GM19324 (cell line): ENCODE measurements around the gene HSPD1.

Experiments
- ATAC-seq: cut with Tn5 transposase; IDR thresholded peaks from one replicate; pipeline ENCODE4 v1.9.1; 2021; ENCODE audit warnings: mild to moderate bottlenecking, moderate library complexity; ENCODE audit not compliant: unreplicated experiment, low FRiP score

HSPD1 gene

DNA sequence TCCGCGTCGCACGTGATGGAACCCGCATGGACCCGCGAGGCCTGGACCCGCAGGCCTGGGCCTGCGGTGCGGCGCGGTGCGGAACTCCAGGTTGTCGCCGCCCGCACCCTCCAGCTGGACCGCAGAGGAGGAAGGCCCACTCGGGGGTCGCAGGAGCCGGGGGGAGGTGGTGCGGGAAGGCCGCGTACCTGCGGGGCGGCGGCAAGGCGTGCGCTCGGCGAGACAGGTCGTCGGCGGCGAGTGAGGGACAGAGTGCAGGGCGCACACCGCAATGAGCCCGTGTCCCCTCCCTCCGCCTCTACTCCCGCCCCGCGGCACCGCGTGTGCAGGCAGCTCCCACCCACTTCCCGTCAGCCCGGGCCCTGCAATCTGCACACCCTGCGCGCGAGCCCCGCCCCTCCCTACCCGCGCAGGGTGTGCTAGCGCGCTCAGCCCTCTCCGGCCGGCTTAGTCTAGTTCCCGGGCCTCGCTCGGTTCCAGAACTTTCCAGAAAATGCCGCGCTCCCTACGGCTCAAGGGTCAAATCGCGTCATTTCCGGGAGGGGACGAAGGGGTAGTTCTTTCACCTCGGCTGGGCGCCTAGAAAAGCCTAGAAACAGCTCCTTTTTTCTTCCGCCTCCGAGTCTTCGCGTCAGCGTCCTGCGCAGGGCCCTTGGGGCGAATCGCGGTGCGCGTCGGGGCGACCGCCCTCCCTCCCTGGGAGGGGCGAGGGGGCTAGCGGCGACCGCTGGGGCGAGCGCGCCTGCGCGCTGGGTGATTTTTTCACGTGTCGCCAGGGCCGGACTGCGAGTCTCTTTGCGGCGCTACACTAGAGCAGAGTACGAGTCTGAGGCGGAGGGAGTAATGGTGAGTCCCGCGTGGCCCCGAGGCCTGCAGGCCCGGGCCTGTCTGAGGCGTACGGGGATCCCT lies at the start of gene HSPD1, which contains the start of gene HSPE1:
Gene HSPD1, minus strand, starts transcription at position 247 of the 909 bp plus-strand sequence. CDS start 992 bp downstream, outside the sequence.
Gene HSPE1, plus strand, starts transcription at position 786 of the 909 bp plus-strand sequence. Its CDS starts 58 bp downstream, at position 844.
- peak; percentile 89 for ATAC-seq

GRCh38 chr2:197548582-197548981 lies 48.9 kb upstream of the HSPD1 start:
- ATAC-seq, result no peak

GRCh38 chr2:197547163-197547900 lies 47.7 kb upstream of the HSPD1 start:
- no peak for ATAC-seq

- ATAC-seq, result no peak
Observed at GRCh38 chr2:197543206-197543605, 43.6 kb upstream of the HSPD1 start.

DNA sequence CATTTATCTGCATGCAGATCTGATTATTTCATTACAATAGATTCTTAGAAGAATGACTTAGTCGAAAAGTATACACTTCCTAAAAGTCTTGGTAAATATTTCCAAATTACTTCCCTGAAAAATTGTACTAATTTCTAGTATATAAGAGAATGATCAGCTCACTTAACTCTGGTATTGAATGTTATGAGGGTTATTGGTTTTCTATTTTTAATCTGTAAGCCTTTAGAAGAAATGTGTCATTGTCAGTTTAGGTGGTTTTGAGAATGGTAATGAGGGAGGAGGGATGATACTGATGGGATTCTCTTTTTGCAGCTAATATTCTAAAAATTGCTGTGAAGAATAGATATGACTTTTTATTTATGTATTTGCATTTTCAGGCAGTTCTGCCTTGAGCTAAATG lies 40.1 kb upstream of the HSPD1 start:
- no peak for ATAC-seq

GRCh38 chr2:197538412-197538811 lies 38.8 kb upstream of the HSPD1 start:
- ATAC-seq, result no peak

GRCh38 chr2:197517150-197517549 lies 17.5 kb upstream of the HSPD1 start:
- ATAC-seq, result no peak

DNA sequence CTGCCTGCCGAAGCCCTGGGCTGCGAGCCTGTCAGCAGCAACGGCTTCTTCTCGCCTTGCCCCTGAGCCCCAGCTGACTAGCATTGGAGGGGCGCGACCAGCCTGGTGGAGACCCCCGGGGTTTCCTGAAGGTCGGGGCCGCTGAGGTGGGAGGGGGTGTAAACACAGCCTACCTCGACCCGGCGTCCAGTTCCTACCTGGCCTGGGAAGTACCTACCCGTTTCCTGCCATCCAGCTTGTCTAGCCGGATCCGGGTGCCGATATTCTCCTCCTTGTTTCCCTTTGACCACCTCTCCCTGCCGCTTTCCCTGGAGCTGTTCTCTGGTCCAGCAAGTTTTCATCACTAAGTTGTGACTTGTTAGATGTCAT lies 16.7 kb upstream of the HSPD1 start:
- no peak for ATAC-seq

DNA sequence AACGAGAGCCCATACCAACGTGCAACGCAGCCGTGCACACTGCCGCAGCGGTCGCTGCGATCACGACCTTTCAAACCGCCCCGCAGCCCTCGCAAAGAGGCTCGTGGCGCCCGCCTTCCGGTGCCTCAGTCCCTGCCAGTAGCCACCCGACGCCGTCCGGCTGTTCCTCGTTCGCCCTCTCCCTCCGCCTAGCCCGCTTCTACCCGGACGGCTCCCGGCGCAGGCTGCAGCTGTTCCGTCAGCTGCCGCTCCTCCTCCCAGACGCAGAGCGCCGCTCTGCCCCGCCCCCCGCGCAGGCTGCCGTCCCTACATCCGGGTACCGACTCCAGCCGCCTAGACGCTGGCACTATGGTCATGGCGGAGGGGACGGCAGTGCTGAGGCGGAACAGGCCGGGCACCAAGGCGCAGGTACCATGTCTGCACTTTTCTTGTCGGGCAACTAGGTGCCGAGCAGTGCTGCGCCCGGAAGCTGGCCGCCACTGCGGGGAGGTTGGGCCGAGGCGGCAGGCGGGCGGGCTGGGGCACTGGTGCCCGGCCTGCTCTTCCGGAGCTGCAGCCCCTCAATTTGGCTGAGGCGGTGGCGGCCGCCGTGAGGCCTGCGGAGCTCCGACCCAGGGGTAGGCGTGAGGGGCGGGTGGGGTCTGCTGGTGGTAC lies 16.2 kb upstream of the HSPD1 start, which contains the start of gene MOB4:
Gene MOB4, plus strand, starts transcription at position 328 of the 654 bp plus-strand sequence. Its CDS starts 21 bp downstream, at position 349.
- ATAC-seq, result peak; percentile 97

GRCh38 chr2:197515315-197515738 lies 15.7 kb upstream of the HSPD1 start:
- ATAC-seq, result peak; percentile 13

DNA sequence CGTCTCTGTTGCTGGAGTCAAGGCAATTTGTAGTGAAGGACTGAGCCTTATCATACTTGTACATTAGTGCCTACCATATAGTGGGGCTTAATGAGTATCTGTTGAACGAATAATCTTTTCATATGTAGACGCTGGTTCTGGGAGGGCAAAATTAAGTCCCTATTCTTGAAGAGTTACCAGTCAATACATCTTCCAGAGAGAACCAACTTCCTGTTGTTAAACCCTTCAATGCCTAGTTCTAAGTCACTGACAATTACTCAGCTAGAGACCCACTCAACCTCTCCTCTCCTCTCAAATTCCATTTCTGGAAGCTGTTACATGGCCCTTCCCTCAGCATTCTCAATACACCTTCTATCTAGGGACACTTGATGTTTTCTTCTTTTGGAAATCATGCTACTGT lies 15.1 kb upstream of the HSPD1 start:
- no peak for ATAC-seq

DNA sequence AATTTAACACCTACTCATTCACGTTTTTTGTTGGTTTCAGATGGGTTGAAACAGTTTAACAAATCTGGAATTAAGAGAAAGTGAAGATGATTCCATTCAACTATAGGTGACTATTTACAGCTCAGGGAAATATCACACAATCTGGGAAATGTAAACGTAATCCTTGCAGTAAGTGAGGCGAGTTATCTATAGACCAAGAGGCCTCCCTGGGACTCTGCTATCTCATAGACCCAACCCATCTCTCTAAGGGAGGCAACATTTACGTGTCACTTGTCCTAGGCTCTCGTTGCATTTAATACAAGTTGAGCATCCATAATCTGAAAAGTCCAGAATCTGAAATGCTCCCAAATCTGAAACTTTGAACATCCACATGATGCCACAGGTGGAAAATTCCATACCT lies 14.3 kb upstream of the HSPD1 start:
- no peak for ATAC-seq

- no peak for ATAC-seq
Observed at GRCh38 chr2:197506658-197507057, 7.0 kb upstream of the HSPD1 start.

GRCh38 chr2:197504512-197504911 lies 4.9 kb upstream of the HSPD1 start:
- no peak for ATAC-seq

DNA sequence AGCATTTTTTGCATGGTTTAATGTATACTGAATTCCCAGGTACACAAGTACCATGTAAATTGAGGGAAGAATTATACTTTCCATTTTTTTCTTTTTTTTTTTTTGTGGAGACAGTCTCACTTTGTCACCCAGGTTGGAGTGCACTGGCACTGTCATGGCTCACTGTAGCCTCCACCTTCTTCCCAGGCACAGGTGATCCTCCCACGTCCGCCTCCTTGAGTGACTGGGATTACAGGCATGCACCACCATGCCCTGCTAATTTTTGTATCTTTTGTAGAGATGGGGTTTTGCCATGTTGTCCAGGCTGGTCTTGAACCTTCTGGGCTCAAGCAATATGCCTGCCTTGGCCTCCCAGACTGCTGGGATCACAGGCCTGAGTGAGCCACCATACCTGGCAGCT lies 4.4 kb upstream of the HSPD1 start:
- no peak for ATAC-seq

- ATAC-seq, result no peak
Observed at GRCh38 chr2:197502685-197503084, 3.0 kb upstream of the HSPD1 start.

- ATAC-seq, result no peak
Observed at GRCh38 chr2:197502201-197502600, 2.6 kb upstream of the HSPD1 start.

DNA sequence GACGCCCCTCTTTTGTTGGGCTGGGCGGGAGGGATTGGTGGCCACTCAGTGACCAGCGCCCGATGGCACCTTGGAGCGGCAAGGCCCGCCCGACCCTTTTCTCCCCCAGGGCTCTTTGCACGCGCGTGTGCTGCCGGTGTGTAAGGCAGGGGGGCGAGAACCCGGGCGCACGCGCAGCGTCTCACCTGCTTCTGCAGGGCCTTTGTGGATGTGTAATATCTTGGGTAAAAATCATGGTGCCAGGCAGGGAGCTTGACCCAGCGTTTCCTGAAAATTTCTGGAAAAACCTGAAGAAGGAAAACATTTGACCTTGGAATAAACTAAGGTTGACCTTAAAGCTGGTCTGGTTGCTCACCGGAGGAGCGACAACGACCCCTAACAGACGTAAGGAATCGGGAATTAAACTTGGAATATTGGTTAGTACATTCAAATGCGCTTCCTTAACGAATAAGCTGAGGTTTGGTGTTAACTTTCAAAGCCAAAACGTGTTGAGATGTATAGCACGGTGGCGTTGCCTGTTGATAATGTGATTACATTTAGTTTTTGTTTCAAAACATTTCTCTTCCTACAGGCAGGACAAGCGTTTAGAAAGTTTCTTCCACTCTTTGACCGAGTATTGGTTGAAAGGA lies 977 bp upstream of the HSPD1 start:
- ATAC-seq, result peak; percentile 4

- peak; percentile 5 for ATAC-seq
Observed at GRCh38 chr2:197498937-197499593, 575 bp downstream of the HSPD1 start.
